Psoas muscle (tissue), 8 donors: ENCODE data around the gene ENO1. TPM values are rescaled to one million over a fixed set of nuclear protein-coding genes. Genes with fewer than 3 reads are reported as not detected.

Experiments
- ATAC-seq, 4 donors: fragments of 200-7000 bp; cut with Tn5 transposase; one replicate each; pipeline ENCODE4 v1.9.1; 2020; ENCODE audit warnings: moderate library complexity in 3 of 4, mild to moderate bottlenecking in 2 of 4
- DNase-seq, 2 donors: peaks; one replicate each; pipeline ENCODE4 v3.0.0-alpha.2; 2020
- H3K27ac ChIP-seq: fragments of 200-600 bp; one replicate; pipeline ENCODE4 v1.8.0; 2022
- H3K27me3 ChIP-seq, 3 donors: fragments of 200-600 bp in 1 of 3; one replicate each; pipeline versions ENCODE4 v1.6.1 to v1.8.0; 2013 to 2022; ENCODE audit warnings: low read length in 2 of 3, mild to moderate bottlenecking in 2 of 3, moderate library complexity in 1 of 3; ENCODE audit not compliant: insufficient read depth in 3 of 3
- H3K36me3 ChIP-seq, 2 donors: fragments of 200-600 bp in 1 of 2; one replicate each; pipeline versions ENCODE4 v1.6.1 to v1.8.0; 2013 to 2022; ENCODE audit warnings: low read depth in 1 of 2, mild to moderate bottlenecking in 1 of 2, moderate library complexity in 1 of 2; ENCODE audit not compliant: insufficient read depth in 1 of 2
- H3K4me1 ChIP-seq: fragments of 200-600 bp; one replicate; pipeline ENCODE4 v1.8.0; 2022
- H3K4me3 ChIP-seq: fragments of 200-600 bp; one replicate; pipeline ENCODE4 v1.8.0; 2022; ENCODE audit warnings: mild to moderate bottlenecking
- H3K9me3 ChIP-seq: fragments of 200-600 bp; one replicate; pipeline ENCODE4 v1.8.0; 2022
- WGBS, 3 donors: extraction: QIAGEN DNeasy Blood & Tissue Kit; methylation state at CpG; one replicate each; pipeline versions ENCODE4 v1.1.6 to v1.1.7; 2013; 5-methylcytosine and 5-hydroxymethylcytosine counted together
- intact Hi-C, 2 donors: fragments of 100-400 bp; cut with DNase I; formaldehyde crosslinking; loops; one replicate each; pipeline versions ENCODE4 v1.11.0 to v1.14.2; 2022
- polyA plus RNA-seq, 3 donors: library from polyadenylated mRNA; stranded (reverse); fragments of 200-250 nt; gene quantifications; one replicate each; pipeline ENCODE4 v1.2.3, GENCODE V29; 2013
- total RNA-seq, 4 donors: library from RNA; stranded (reverse); fragmentation: NEBNext Ultra II Directional in 2 of 4; extraction: Animal tissue kit (Norgen Biotek cat#: 25700) in 2 of 4; gene quantifications; one replicate each; pipeline versions ENCODE4 v1.2.1 to v1.2.4, GENCODE V29; 2021 to 2023
- TF ChIP-seq, protein P1 (sequence below): fragments of 200-600 bp; IDR thresholded peaks from one replicate; pipeline ENCODE4 v1.8.0; 2022; ENCODE audit warnings: antibody characterized with exemption
- donor health status: healthy with polysubstance abuse.
- donor health status: DM: no; HTN: no; CAD: no; lungs with moderate emphysema.
- donor health status: Bipolar disorder and iron deficiency.
- donor health status: healthy.
- donor health status: DM: yes; HTN: yes; CAD: no.
- donor health status: DM: no; HTN: no; CAD: no.
- donor health status: DM: no; HTN: no; CAD: no.
- donor health status: DM: yes; HTN: yes; CAD: no.

ENO1 gene
- total and polyA plus RNA-seq, 7 donors = 83.8 to 489 (median 191) TPM

DNA sequence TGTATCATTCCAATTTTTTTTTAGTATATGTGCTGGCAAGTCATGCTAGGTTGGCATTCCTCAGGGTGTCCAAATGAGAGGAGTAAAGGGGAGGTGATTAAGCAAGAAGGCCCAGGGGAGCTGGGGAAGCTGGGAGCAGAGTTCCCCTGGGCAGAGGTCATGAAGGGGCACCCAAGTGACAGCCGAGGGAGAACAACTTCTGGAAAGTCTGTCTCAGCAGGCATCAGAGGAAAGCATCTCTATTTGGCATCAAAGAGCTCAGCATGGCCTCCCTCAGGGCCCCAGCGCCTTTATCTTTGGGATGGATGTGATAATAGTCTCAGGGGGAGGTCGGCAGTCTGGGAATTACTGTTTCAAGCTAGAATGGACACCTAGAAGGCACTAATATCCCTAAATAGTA, 5.0 kb upstream of the ENO1 start:
- Histone ChIP-seq H3K4me1 (peaks cover 14% of the 10 kb centered on the region), H3K36me3 (no peaks in the 10 kb centered on the region), H3K4me3 (no peak overlapping the region), H3K27me3 (no peaks in the 10 kb centered on the region), H3K27ac (no peak overlapping the region), H3K9me3 (no peaks in the 10 kb centered on the region)
- ATAC-seq = no peak
- no peak for DNase-seq
- TF ChIP-seq, protein P1, sequence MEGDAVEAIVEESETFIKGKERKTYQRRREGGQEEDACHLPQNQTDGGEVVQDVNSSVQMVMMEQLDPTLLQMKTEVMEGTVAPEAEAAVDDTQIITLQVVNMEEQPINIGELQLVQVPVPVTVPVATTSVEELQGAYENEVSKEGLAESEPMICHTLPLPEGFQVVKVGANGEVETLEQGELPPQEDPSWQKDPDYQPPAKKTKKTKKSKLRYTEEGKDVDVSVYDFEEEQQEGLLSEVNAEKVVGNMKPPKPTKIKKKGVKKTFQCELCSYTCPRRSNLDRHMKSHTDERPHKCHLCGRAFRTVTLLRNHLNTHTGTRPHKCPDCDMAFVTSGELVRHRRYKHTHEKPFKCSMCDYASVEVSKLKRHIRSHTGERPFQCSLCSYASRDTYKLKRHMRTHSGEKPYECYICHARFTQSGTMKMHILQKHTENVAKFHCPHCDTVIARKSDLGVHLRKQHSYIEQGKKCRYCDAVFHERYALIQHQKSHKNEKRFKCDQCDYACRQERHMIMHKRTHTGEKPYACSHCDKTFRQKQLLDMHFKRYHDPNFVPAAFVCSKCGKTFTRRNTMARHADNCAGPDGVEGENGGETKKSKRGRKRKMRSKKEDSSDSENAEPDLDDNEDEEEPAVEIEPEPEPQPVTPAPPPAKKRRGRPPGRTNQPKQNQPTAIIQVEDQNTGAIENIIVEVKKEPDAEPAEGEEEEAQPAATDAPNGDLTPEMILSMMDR = no peak
- WGBS, 3 donors = 34 to 55% (median 47%) methylated on average over 3 of the region's 3 CpGs
- intact Hi-C loops = no loop called here

DNA sequence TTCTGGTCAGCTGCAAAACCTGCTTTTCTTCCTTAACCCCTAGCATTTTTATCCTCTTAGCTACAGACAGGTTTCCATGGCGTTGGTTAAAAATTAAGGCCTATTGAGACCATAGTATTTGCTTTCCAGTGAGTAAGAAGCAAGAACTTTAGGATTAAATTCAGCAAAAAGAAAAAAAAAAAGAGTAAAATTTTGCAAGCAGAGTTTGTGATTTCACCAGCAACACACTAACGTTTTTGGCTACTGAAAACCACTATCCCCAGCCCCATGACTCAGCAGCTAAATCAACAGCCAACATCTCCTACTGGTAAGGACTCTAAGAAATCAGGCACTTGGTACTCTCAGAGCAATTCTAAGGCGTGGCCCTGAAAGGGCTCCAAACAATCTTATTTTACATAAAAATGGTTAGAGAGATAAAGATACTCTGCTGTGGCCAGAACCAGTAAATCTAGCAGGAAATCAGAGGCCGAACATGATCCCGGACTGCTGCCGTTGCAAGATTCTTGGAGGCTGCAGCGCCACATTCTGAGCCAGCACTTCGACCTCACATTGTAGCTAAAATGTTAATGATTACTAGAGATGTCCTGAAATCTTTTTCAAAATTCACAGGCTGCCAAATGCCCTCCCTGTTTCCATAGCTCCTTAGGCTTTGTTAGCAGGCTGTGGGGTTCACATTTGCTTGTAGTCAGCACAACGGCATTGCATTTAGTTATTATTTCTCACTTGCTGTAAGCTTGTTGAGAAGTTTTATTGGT, 1.6 kb upstream of the ENO1 start:
- H3K9me3 ChIP-seq = no peaks in the 10 kb centered on the region
- peaks cover 34% of the 10 kb centered on the region for H3K4me1 ChIP-seq
- WGBS, 3 donors = 25 to 41% (median 26%) methylated on average over 9 of the region's 9 CpGs
- intact Hi-C loops = no loop called here
- peak overlapping the region; percentile 100 for H3K27ac ChIP-seq
- H3K36me3 ChIP-seq = peaks cover 0 to 17% of the 10 kb centered on the region in 2 donors
- TF ChIP-seq, protein P1 = no peak
- H3K27me3 ChIP-seq = no peaks in the 10 kb centered on the region
- DNase-seq (peak in 1 of 2 donors; percentile 37), ATAC-seq (peak in 1 of 4 donors; percentile 48)
- H3K4me3 ChIP-seq = peak overlapping the region; percentile 72

DNA sequence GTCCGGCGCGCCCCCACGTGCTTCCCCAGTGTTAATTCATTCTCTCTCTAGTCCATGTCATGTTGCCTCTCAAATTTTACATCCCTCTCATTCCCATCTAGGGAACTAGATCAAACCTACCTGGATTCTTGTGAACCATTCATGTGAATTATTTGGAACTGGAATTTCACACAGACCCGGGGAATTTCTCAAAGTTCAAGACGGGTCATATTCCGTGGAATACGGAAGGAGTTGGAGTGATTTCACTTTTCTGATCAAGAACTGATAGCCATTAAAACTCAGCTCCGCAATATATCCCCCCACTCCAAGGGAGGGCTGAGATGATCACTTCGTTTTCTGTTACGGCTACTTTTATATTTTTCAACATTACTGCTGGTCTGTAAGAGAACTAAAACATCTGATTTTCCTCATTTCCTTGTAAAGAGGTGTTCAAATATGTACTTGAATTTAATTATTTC, 1.0 kb upstream of the ENO1 start:
- H3K4me3 ChIP-seq = peak overlapping the region; percentile 72
- TF ChIP-seq, protein P1 = peak; percentile 0
- H3K27me3 ChIP-seq = no peaks in the 10 kb centered on the region
- DNase-seq (no peak), ATAC-seq (no peak)
- peak overlapping the region; percentile 100 for H3K27ac ChIP-seq
- peaks cover 40% of the 10 kb centered on the region for H3K4me1 ChIP-seq
- no peaks in the 10 kb centered on the region for H3K9me3 ChIP-seq
- peaks cover 0 to 23% of the 10 kb centered on the region in 2 donors for H3K36me3 ChIP-seq
- intact Hi-C loops = no loop called here
- 34 to 48% (median 36%) methylated on average over 11 of the region's 11 CpGs for WGBS, 3 donors

DNA sequence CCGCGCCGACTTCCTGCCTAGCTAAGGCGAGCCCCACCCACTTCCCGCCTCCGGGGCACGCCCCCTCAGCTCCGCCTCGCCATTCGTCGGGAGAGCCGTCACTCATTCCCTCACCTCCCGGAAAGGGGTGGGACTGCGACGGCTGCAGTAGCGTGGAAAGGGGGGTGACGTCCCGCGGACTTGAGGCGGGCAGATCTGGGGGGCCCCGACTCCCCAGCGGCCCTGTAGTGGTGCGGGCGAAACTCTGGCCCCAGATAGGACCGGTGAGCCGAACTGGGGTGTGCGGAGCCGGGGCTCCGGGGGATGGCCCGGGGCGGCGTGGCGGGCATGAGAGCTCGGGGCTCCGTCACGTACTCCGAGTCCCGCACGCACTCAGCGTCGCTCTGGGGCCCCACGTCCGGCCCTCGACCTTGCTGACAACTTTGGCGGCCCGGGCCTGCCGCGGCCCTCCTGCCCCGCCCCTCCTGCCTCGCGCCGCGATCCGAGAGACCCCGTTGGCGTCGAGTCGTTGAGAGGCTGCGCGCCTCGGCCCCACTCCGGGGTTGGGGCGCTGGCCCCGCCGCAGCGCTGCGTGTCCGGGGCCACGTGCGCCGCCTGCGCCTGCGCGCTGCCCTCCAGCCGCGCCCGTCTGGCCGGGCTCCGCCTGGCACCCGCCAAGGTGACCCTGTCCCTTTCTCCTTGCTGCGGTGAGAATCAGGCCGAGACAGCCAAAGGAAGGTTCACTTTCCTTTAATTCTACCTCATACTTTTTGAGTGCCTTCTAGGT, 395 bp upstream of the ENO1 start:
- Histone ChIP-seq H3K4me1 (peaks cover 46% of the 10 kb centered on the region), H3K4me3 (peak overlapping the region; percentile 72), H3K36me3 (peaks cover 0 to 29% of the 10 kb centered on the region in 2 donors), H3K27me3 (no peaks in the 10 kb centered on the region), H3K27ac (peak overlapping the region; percentile 100), H3K9me3 (no peaks in the 10 kb centered on the region)
- DNase-seq = peak; percentile 98 to 99
- intact Hi-C loops = no loop called here
- WGBS, 3 donors = 1% methylated on average over 66 to 82 of the region's 82 CpGs
- TF ChIP-seq, protein P1 = peak; percentile 9
- peak; percentile 89 to 92 (median 90) for ATAC-seq
